DMS 273 treated with DMSO at 0.1 percent for 48 hours (cell line): Measurements from ENCODE around the gene TBC1D4.

ENCODE experiments used
- DNase-seq: peaks from one replicate; lab custom pipeline; 2025; lab: John Stamatoyannopoulos, UW

TBC1D4 gene

DNA sequence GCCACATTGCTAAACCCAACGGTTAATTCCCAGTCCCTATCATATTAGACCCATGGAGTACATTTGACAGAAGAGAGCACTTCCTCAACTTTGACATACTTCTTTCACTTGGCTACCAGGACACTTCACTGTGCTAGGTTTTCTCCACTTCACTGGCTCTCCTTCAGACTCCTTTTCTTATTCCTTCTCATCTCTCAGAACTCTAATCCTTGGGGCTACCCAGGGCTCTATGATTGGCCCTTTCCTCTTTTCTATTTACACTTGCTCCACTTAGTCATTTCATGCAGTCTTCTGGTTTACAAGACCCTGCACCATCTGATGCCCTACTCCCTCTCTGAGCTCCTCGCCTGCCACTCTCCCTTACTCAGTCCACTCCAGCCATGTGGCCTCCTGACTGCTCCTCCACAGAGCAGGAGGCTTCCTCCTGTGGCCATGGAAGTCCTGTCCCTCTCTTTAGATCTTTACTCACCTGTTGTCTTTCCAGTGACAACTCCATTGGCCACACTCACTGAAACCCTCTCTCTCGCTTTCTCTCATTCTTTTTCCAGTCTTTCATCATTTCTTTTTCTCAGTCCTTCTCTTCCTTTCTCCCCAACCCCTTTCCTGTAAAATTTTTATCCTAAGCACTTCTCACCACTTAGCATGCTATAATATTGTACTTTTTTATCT lies 90.4 kb downstream of the TBC1D4 start:
- DNase-seq, result no peak

GRCh38 chr13:75390229-75390628 lies 91.7 kb downstream of the TBC1D4 start:
- no peak for DNase-seq

DNA sequence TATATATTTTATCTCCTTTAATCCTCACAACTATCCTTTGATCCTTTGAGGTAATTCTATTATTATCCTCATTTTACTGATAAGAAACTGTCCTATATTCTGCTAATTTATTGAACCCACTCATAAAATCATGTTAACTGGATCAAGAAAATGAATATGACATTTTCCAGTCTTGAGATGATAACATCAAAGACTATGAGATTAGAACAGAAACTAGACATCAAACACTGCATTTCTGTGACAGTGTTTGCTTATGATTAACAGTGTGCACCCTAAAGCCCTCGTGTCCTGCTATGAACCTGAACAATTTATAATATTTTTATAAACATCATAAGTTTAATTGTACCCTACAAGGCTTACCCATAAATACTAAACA lies 96.3 kb downstream of the TBC1D4 start:
- DNase-seq, result no peak

- DNase-seq, result no peak
These were observed 96.9 kb downstream of the TBC1D4 start for GRCh38 chr13:75384879-75385707.

DNA sequence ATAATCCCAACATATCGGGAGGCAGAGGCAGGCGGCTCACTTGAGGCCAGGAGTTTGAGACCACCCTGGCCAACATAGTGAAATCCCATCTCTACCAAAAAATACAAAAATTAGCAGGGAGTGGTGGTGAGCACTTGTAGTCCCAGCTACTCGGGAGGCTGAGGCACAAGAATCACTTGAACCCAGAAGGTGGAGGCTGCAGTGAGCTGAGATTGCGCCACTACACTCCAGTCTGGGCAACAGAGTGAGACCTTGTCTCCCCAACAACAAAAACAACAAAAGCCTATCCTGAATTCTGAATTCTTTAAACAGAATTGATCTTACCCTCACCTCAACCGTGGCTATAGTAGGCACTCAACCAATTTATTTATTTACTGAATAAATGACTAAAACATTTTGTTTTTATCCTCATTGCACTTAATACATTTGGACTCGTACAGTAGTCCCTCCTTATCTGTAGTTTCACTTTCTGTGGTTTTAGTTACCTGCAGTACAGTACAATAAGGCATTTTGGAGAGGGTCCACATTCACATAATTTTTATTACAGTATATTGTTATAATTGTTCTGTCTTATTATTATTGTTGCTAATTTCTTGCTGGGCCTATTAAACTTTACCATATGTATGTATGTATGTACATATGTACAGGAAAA lies 98.8 kb downstream of the TBC1D4 start:
- no peak for DNase-seq

DNA sequence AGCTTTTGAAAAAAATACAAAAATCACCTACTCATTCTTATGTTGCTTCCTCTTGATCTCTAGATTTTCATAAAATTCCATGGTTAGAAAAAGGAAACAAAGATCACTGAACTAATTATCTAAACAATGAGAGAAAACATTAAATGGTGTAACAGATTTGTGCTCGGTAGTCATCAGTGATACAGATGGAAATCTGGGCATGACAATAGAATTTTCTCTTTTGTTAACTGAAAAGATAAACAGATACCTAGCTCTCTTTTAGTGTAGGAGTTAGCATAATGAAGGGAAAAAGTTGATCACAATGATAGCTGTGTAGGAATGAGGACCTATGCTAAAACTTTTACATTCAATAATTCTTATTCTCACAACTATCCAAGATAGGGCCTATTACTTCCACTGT lies 103.7 kb downstream of the TBC1D4 start:
- no peak for DNase-seq

- no peak for DNase-seq
These were observed 105.1 kb downstream of the TBC1D4 start for GRCh38 chr13:75376792-75377402.

- DNase-seq, result no peak
These were observed 106.6 kb downstream of the TBC1D4 start for GRCh38 chr13:75375329-75375728.

- DNase-seq, result no peak
These were observed 108.0 kb downstream of the TBC1D4 start for GRCh38 chr13:75373988-75374387.

- no peak for DNase-seq
These were observed 108.8 kb downstream of the TBC1D4 start for GRCh38 chr13:75372923-75373841.

DNA sequence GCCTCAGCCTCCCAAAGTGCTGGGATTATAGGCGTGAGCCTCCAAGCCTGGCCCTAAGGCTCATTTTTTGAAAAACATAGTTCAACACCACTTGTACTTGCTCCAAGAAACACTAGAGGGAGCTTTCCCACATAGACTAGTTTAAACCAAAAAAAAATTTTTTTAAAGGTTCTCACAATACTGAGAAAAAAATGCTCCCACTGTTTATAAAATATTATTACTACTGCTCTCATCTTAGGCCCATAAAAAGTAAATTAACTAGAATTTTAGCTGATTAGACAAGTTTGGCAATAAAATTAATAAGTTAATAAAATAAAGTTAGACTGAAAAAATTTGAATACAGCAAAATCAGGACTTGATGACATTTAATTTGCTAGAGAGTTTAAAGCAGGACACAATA lies 109.5 kb downstream of the TBC1D4 start:
- DNase-seq, result no peak

DNA sequence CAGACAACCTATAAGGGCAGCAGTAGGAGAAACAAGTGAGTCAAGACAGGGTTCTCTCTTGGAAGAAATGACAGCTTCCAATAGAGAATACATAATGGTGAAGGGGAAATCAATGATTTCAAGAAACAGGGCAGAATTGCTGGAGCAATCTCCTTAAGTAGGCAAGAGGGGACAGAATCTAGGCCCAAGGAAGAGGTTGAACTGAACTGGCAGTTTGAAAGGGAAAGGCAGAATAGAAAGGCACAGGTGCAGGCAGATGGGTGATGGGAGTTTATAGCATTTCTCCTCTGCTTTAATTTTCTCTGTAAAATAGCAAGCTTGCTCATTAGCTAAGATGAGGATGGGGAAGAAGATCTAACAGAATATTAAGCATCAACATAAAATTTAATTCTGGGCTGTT lies 110.8 kb downstream of the TBC1D4 start:
- DNase-seq, result no peak

- no peak for DNase-seq
These were observed 111.2 kb downstream of the TBC1D4 start for GRCh38 chr13:75370774-75371173.

DNA sequence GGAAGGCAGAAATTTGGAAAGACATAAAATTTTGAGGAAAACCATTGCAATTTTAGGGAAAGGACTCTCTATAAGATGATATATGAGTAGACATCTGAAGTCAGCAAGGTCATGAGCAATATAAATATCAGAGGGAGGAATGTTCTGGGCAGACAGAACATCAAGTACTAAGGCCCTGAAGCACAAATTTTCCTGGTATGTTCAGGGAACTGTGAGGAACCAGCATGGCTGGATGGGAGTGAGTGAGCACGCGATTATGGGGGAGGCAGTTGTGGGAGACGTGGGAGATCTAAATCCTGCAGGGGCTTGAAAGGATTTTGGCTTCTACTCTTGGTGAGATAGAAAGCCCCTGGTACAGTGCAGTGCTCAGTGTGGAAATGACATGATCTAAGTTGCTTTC lies 112.0 kb downstream of the TBC1D4 start:
- DNase-seq, result no peak

DNA sequence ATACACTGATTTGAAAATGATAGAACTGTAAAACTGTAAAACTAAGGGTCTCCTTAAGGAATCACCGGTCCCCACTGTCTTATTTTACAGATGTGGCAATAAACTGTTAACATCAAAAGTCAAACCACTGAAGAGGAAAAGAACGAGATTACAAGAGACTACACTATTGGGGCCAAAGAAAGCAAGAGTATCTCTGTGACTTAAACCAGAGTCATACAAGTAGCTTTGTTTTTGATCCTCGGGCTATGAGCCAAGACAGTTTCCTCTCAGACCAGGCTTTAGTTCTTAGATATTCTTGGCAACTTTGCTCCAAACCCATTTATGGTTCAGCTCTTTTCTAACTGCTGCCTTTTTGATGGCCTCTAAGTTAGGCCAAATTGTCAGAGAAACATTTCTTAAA lies 113.8 kb downstream of the TBC1D4 start:
- DNase-seq, result no peak

GRCh38 chr13:75366380-75367280 lies 115.3 kb downstream of the TBC1D4 start:
- no peak for DNase-seq

DNA sequence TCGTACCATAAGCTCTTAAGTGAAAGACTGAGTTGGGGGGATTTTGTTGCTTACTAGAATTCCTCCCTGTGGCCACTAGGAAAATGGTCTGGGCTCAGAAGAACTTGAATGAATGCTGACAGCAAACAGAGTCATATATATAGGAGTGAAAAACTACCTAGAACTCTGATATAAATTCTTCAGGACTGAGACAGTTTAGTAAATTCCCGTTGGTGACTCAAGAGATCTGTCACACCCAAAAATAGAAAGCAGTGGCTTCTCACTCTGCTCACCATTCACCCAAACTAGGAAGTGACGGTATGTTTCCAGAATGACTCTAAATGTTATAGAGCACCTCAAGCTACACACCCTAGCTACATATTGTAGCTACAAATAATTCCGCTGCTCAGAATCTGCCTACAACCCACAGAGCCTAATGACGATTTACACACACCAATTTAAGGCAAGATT lies 116.2 kb downstream of the TBC1D4 start:
- no peak for DNase-seq

- DNase-seq, result no peak
These were observed 117.7 kb downstream of the TBC1D4 start for GRCh38 chr13:75364131-75364713.

DNA sequence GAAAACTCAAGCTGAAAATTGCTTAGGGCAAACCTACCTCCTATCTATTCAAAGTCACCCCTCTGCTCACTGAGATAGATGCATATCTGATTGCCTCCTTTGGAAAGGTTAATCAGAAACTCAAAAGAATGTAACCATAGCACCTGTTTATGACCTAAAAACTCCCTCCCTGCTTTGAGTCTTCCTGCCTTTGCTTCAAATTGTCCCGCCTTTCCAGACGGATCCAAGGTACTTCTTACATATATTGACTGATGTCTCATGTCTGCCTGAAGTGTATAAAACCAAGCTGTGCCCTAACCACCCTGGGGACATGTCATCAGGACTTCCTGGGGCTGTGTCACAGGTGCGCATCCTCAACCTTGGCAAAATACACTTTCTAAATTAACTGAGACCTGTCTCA lies 118.6 kb downstream of the TBC1D4 start:
- no peak for DNase-seq

GRCh38 chr13:75362026-75362425 lies 119.9 kb downstream of the TBC1D4 start:
- DNase-seq, result no peak
